Right cardiac atrium (tissue), 5 donors: ENCODE data around the gene COL23A1. TPM values are rescaled to one million over a fixed set of nuclear protein-coding genes. Genes with fewer than 3 reads are reported as not detected.
A peak's percentile ranks its signal among the peaks of the same experiment; 100 is the strongest.
"Not testable (repeated sequence)": the region's sequence is repeated elsewhere in the genome, so short reads cannot be mapped to it uniquely, and the experiment has no call there.

Experiments
- ATAC-seq, 2 donors: fragments of 200-7000 bp; cut with Tn5 transposase; one replicate each; pipeline versions ENCODE4 v1.8.0 to v1.9.1; 2020; ENCODE audit warnings: moderate library complexity in 2 of 2, mild to moderate bottlenecking in 1 of 2
- DNase-seq, 3 donors: peaks; one replicate each; pipeline ENCODE4 v3.0.0-alpha.2; 2020
- H3K27ac ChIP-seq: one replicate; pipeline ENCODE4 v1.5.1; 2013; ENCODE audit warnings: mild to moderate bottlenecking, low read length, control low read depth, moderate library complexity
- H3K27me3 ChIP-seq: one replicate; pipeline ENCODE4 v1.6.1; 2013; ENCODE audit not compliant: control insufficient read depth, insufficient read depth
- H3K4me1 ChIP-seq: one replicate; pipeline ENCODE4 v1.6.1; 2013; ENCODE audit warnings: low read length; ENCODE audit not compliant: control insufficient read depth, insufficient read depth
- H3K4me3 ChIP-seq: one replicate; pipeline ENCODE4 v1.5.1; 2013; ENCODE audit warnings: low read length, control low read depth
- H3K9me3 ChIP-seq: one replicate; pipeline ENCODE4 v1.6.1; 2013; ENCODE audit warnings: low read length; ENCODE audit not compliant: control insufficient read depth
- WGBS: extraction: QIAGEN DNeasy Blood & Tissue Kit; methylation state at CpG from one replicate; pipeline ENCODE4 v1.1.7; 2013; 5-methylcytosine and 5-hydroxymethylcytosine counted together
- intact Hi-C, 4 donors: fragments of 100-400 bp; cut with DNase I; formaldehyde crosslinking; loops; one replicate each; pipeline versions ENCODE4 v1.11.0 to v1.14.0; 2022 to 2023
- polyA plus RNA-seq: library from polyadenylated mRNA; stranded (reverse); fragments of 200-250 nt; gene quantifications from one replicate; pipeline ENCODE4 v1.2.3, GENCODE V29; 2013
- total RNA-seq, 4 donors: library from RNA; stranded (reverse); fragmentation: NEBNext Ultra II Directional; extraction: Animal tissue kit (Norgen Biotek cat#: 25700); gene quantifications; one replicate each; pipeline ENCODE4 v1.2.1, GENCODE V29; 2021
- donor health status: healthy with polysubstance abuse.
- donor health status: DM: no; HTN: yes; CAD: no.
- donor health status: DM: no; HTN: no; CAD: no.
- donor health status: DM: no; HTN: yes; CAD: no; lungs with severe emphysema.
- donor health status: DM: yes; HTN: yes; CAD: no.

Gene COL23A1
- total and polyA plus RNA-seq, 5 donors: 2.5 to 13.6 (median 6.3) TPM

- peak in 1 of 2 donors; percentile 25 for ATAC-seq
- intact Hi-C loops: no loop called here
- Histone ChIP-seq H3K9me3 (no peaks in the 10 kb centered on the region), H3K27me3 (no peaks in the 10 kb centered on the region), H3K27ac (no peak overlapping the region), H3K4me3 (no peak overlapping the region), H3K4me1 (no peaks in the 10 kb centered on the region)
- WGBS: 74% methylated on average over 18 of the region's 18 CpGs
- peak in 1 of 3 donors; percentile 35 for DNase-seq
Observed at GRCh38 chr5:178320281-178320855, 269.8 kb downstream of the COL23A1 start.

DNA sequence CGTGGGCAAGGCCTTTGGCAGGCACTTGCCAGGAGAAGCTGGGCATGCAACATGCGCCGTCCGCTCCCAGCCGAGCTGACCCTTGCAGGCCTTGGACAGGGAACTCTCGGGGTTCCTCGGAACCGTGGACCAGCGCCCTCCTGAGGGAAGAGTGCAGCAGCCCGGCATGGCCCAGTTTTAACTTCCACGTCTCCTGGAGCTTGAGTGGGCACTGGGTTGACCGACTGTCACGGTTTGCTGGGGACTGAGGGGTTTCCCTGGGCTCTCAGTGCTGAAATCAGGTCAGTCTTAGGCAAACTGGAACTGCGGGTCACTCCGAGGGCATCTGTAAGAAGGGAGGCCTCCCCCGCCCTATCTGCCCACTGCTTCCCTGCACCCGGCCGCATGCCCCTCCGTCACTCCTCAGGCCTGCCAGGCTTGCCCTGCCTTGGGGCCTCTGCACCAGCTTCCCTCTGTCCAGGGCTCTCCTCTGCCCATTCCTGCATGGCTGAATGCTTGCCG, 270.6 kb downstream of the COL23A1 start:
- peak in 1 of 2 donors; percentile 13 for ATAC-seq
- intact Hi-C loops: no loop called here
- H3K4me1 ChIP-seq: no peaks in the 10 kb centered on the region
- H3K9me3 ChIP-seq: no peaks in the 10 kb centered on the region
- DNase-seq: peak in 1 of 3 donors; percentile 37
- H3K4me3 ChIP-seq: no peak overlapping the region
- H3K27me3 ChIP-seq: no peaks in the 10 kb centered on the region
- H3K27ac ChIP-seq: no peak overlapping the region
- WGBS: 96% methylated on average over 20 of the region's 20 CpGs

- intact Hi-C loops: no loop called here
- no peak overlapping the region for H3K4me3 ChIP-seq
- no peak overlapping the region for H3K27ac ChIP-seq
- no peaks in the 10 kb centered on the region for H3K4me1 ChIP-seq
- DNase-seq: no peak
- 96% methylated on average over 6 of the region's 6 CpGs for WGBS
- no peak for ATAC-seq
- H3K27me3 ChIP-seq: no peaks in the 10 kb centered on the region
- H3K9me3 ChIP-seq: no peaks in the 10 kb centered on the region
Observed at GRCh38 chr5:178318893-178319292, 271.3 kb downstream of the COL23A1 start.

- Histone ChIP-seq H3K4me3 (no peak overlapping the region), H3K4me1 (no peaks in the 10 kb centered on the region), H3K27me3 (no peaks in the 10 kb centered on the region), H3K27ac (no peak overlapping the region), H3K9me3 (no peaks in the 10 kb centered on the region)
- ATAC-seq: no peak
- 95% methylated on average over 17 of the region's 17 CpGs for WGBS
- DNase-seq: no peak
- intact Hi-C loops: no loop called here
Observed at GRCh38 chr5:178318382-178318781, 271.8 kb downstream of the COL23A1 start.

- H3K4me1 ChIP-seq, H3K4me3 ChIP-seq, H3K27ac ChIP-seq, H3K9me3 ChIP-seq, intact Hi-C loops, H3K27me3 ChIP-seq, DNase-seq, ATAC-seq: not testable (repeated sequence)
- WGBS: 88% methylated on average over 5 of the region's 5 CpGs
Observed at GRCh38 chr5:178317727-178318126, 272.5 kb downstream of the COL23A1 start.

GRCh38 chr5:178314961-178315820, 275.0 kb downstream of the COL23A1 start:
- Histone ChIP-seq H3K4me1 (no peaks in the 10 kb centered on the region), H3K27me3 (no peaks in the 10 kb centered on the region), H3K4me3 (no peak overlapping the region), H3K9me3 (no peaks in the 10 kb centered on the region), H3K27ac (no peak overlapping the region)
- no peak for DNase-seq
- whole genome bisulfite sequencing: 84% methylated on average over 19 of the region's 19 CpGs
- peak in 1 of 2 donors; percentile 52 for ATAC-seq
- intact Hi-C loops: no loop called here

DNA sequence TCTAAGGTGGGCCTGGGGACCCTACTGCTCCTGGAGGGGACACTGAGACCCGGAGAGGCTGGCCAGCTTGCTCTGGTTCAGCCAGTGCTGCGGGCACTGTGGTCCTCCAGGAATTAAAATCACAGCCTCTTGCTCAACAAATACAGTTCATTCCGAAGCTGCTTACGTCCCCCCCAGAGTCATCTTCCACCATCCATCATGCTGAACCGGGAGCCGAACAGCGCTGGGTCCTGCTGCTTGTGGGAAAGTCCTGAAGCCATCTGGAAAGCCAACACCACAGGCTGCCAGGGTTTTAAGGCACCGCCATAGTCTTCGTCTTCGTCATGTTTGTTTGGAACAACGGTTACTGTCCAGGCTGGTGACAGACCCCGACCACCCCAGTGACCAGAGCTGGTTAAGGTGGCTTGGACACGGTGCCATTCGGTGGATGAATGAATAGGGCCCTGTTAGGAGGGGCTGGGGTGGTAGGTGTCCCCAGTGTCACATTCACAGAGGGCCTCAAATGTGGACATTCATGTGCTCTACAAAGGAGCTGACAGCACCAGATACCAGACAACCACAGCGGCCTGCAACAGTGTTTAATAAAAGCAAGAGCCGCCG, 276.0 kb downstream of the COL23A1 start:
- Histone ChIP-seq H3K9me3 (no peaks in the 10 kb centered on the region), H3K4me3 (no peak overlapping the region), H3K27me3 (no peaks in the 10 kb centered on the region), H3K4me1 (no peaks in the 10 kb centered on the region), H3K27ac (no peak overlapping the region)
- intact Hi-C loops: no loop called here
- no peak for ATAC-seq
- DNase-seq: peak in 1 of 3 donors; percentile 9
- 92% methylated on average over 17 of the region's 17 CpGs for WGBS

DNA sequence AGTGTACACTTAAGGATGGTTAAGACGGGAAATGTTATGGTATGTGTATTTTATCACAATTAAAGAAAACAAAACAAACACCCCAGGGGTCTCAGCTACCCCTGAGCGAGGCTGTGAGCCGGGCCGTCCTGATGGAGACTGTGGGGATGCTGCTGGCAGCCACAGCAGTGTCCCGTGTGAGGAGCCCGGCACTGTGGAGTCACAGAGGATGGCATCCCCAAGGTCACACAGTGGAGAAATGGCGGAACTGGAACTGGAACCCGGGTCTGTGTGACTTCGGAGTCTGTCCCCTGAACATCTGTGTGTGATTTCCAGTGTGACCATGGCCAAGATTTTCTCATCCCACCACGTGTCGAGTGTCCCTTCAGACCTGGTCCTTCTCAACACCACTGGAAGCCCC, 276.9 kb downstream of the COL23A1 start:
- Histone ChIP-seq H3K4me1 (no peaks in the 10 kb centered on the region), H3K9me3 (no peaks in the 10 kb centered on the region), H3K27me3 (no peaks in the 10 kb centered on the region), H3K4me3 (no peak overlapping the region), H3K27ac (no peak overlapping the region)
- intact Hi-C loops: no loop called here
- WGBS: 92% methylated on average over 11 of the region's 11 CpGs
- ATAC-seq (no peak), DNase-seq (peak in 1 of 3 donors; percentile 18)

GRCh38 chr5:178312880-178313282, 277.3 kb downstream of the COL23A1 start:
- H3K9me3 ChIP-seq: no peaks in the 10 kb centered on the region
- ATAC-seq (peak; percentile 26 to 80), DNase-seq (peak in 2 of 3 donors; percentile 57 to 71)
- no peak overlapping the region for H3K27ac ChIP-seq
- no peaks in the 10 kb centered on the region for H3K4me1 ChIP-seq
- 61% methylated on average over 18 of the region's 18 CpGs for WGBS
- intact Hi-C loops: no loop called here
- H3K27me3 ChIP-seq: no peaks in the 10 kb centered on the region
- no peak overlapping the region for H3K4me3 ChIP-seq

- Histone ChIP-seq H3K4me3 (no peak overlapping the region), H3K27ac (no peak overlapping the region), H3K27me3 (no peaks in the 10 kb centered on the region), H3K4me1 (no peaks in the 10 kb centered on the region), H3K9me3 (no peaks in the 10 kb centered on the region)
- WGBS: 94% methylated on average over 17 of the region's 17 CpGs
- DNase-seq: peak in 2 of 3 donors; percentile 36 to 38
- ATAC-seq: no peak
- intact Hi-C loops: no loop called here
Observed at GRCh38 chr5:178310130-178310865, 279.9 kb downstream of the COL23A1 start.
